G401 (cell line): ENCODE results near the gene GRM7. TPM values are rescaled to one million over a fixed set of nuclear protein-coding genes. Genes with fewer than 3 reads are reported as not detected.
"Not testable (repeated sequence)": the region's sequence is repeated elsewhere in the genome, so short reads cannot be mapped to it uniquely, and the experiment has no call there.

ENCODE experiments used
- DNase-seq: peaks from one replicate; pipeline ENCODE4 v3.0.0-alpha.2; 2015; ENCODE audit warnings: low spot score
- in situ Hi-C: cut with HindIII; loops from 2 replicates; pipeline ENCODE4 v1.10.0; 2016; ENCODE audit warnings: low sequenced_read_pairs, mixed read lengths
- total RNA-seq: library from RNA; depleted of rRNA; stranded (reverse); fragments of >200 nt; shearing (Covaris generic); gene quantifications from 2 replicates; pipeline ENCODE4 v1.2.3, GENCODE V29; 2014; rRNA removed

The GRM7 gene
- total RNA-seq: not detected in 2 replicates

GRCh38 chr3:6860954-6861624 lies at the start of gene GRM7:
TSS of gene GRM7 (plus strand) at chr3:6861115.
- in situ Hi-C loops: no loop called here

GRCh38 chr3:6821411-6821810 lies 39.5 kb upstream of the GRM7 start:
- DNase-seq: no peak
- in situ Hi-C loops: no loop called here

More at GRCh38 chr3:6860954-6861624, at the start of gene GRM7:
- peak; percentile 7 for DNase-seq

GRCh38 chr3:6825524-6825923 lies 35.4 kb upstream of the GRM7 start:
- DNase-seq: no peak
- in situ Hi-C loops: no loop called here

GRCh38 chr3:6827453-6827852 lies 33.5 kb upstream of the GRM7 start:
- no peak for DNase-seq
- in situ Hi-C loops: no loop called here

- DNase-seq: no peak
- in situ Hi-C loops: no loop called here
Measured at GRCh38 chr3:6844723-6845122, 16.2 kb upstream of the GRM7 start.

GRCh38 chr3:6854184-6854583 lies 6.7 kb upstream of the GRM7 start:
- DNase-seq: no peak
- in situ Hi-C loops: no loop called here

- in situ Hi-C loops: no loop called here
Measured at GRCh38 chr3:6857510-6857909, 3.4 kb upstream of the GRM7 start.

GRCh38 chr3:6860149-6860953 lies 564 bp upstream of the GRM7 start:
- DNase-seq: no peak
- in situ Hi-C loops: no loop called here

More at GRCh38 chr3:6857510-6857909, 3.4 kb upstream of the GRM7 start:
- DNase-seq: no peak

- in situ Hi-C loops: no loop called here
- no peak for DNase-seq
Measured at GRCh38 chr3:6861625-6862000, 698 bp downstream of the GRM7 start.

- no peak for DNase-seq
- in situ Hi-C loops: no loop called here
Measured at GRCh38 chr3:6862041-6862879, 1.3 kb downstream of the GRM7 start.

- in situ Hi-C loops: no loop called here
- no peak for DNase-seq
Measured at GRCh38 chr3:6862880-6863195, 1.9 kb downstream of the GRM7 start.

- no peak for DNase-seq
- in situ Hi-C loops: no loop called here
Measured at GRCh38 chr3:6867269-6867668, 6.4 kb downstream of the GRM7 start.

- in situ Hi-C loops: no loop called here
- no peak for DNase-seq
Measured at GRCh38 chr3:6878731-6879130, 17.8 kb downstream of the GRM7 start.

- in situ Hi-C loops: no loop called here
- DNase-seq: no peak
Measured at GRCh38 chr3:6912240-6912639, 51.3 kb downstream of the GRM7 start.

GRCh38 chr3:6915898-6916297 lies 55.0 kb downstream of the GRM7 start:
- in situ Hi-C loops: no loop called here
- no peak for DNase-seq

- in situ Hi-C loops: no loop called here
- DNase-seq: peak; percentile 5
Measured at GRCh38 chr3:6921066-6921465, 60.2 kb downstream of the GRM7 start.

- in situ Hi-C loops: no loop called here
- DNase-seq: no peak
Measured at GRCh38 chr3:6921876-6922275, 61.0 kb downstream of the GRM7 start.

GRCh38 chr3:6928064-6928463 lies 67.1 kb downstream of the GRM7 start:
- in situ Hi-C loops: no loop called here
- no peak for DNase-seq

GRCh38 chr3:6929918-6930317 lies 69.0 kb downstream of the GRM7 start:
- in situ Hi-C loops: no loop called here
- no peak for DNase-seq

- in situ Hi-C loops, DNase-seq: not testable (repeated sequence)
Measured at GRCh38 chr3:6935418-6935817, 74.5 kb downstream of the GRM7 start.
